Colonic mucosa (tissue), 4 donors: ENCODE results near the gene SLC6A13. TPM values are rescaled to one million over a fixed set of nuclear protein-coding genes. Genes with fewer than 3 reads are reported as not detected.

Source experiments
- DNase-seq: peaks from one replicate; pipeline ENCODE4 v3.0.0-alpha.2; 2020
- H3K27ac ChIP-seq: fragments of 200-600 bp; one replicate; pipeline ENCODE4 v1.8.0; 2021
- H3K27me3 ChIP-seq: fragments of 200-600 bp; one replicate; pipeline ENCODE4 v1.8.0; 2021
- H3K36me3 ChIP-seq: fragments of 200-600 bp; one replicate; pipeline ENCODE4 v1.8.0; 2021
- H3K4me1 ChIP-seq: fragments of 200-600 bp; one replicate; pipeline ENCODE4 v1.8.0; 2021; ENCODE audit warnings: mild to moderate bottlenecking
- H3K4me3 ChIP-seq: fragments of 200-600 bp; one replicate; pipeline ENCODE4 v1.8.0; 2021
- H3K9ac ChIP-seq, 2 donors: one replicate each; pipeline ENCODE4 v1.7.0; 2013; ENCODE audit warnings: control low read depth in 2 of 2, low read depth in 2 of 2, low read length in 2 of 2
- H3K9me3 ChIP-seq: fragments of 200-600 bp; one replicate; pipeline ENCODE4 v1.8.0; 2021
- intact Hi-C: fragments of 100-400 bp; cut with DNase I; formaldehyde crosslinking; loops from one replicate; pipeline ENCODE4 v1.14.1; 2022
- total RNA-seq, 2 donors: library from RNA; stranded (reverse); fragmentation: NEBNext Ultra II Directional in 1 of 2; extraction: Animal tissue kit (Norgen Biotek cat#: 25700) in 1 of 2; gene quantifications; one replicate each; pipeline ENCODE4 v1.2.1, GENCODE V29; 2021
- TF ChIP-seq, protein P1 (sequence below): fragments of 200-600 bp; IDR thresholded peaks from one replicate; pipeline ENCODE4 v1.8.0; 2022; ENCODE audit warnings: antibody characterized with exemption, mild to moderate bottlenecking
- donor health status: healthy.
- donor health status: DM: no; HTN: no; CAD: no.
- donor health status: DM: no; HTN: no; CAD: no.

Gene SLC6A13
- total RNA-seq, 2 donors from 2014 or later: not detected

DNA sequence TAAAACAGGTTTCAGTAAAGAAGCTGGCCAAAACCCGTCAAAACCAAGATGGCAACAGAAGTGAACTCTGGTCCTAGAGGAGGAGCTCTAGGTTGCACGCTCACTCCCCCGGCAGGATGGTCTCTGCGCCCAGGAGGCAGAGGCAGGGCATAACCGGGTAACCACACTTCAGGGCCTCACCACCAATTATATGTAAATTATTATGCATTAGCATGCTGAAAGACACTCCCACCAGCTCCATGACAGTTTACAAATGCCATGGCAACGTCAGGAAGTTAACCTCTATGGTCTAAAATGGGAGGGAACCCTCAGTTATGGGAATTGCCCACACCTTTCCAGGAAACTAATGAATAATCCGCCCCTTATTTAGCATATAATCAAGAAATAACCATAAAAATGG, 28.6 kb downstream of the SLC6A13 start:
- H3K9ac ChIP-seq: no peak overlapping the region
- no peak for DNase-seq
- no peak overlapping the region for H3K27ac ChIP-seq
- intact Hi-C loops: no loop called here
- no peaks in the 10 kb centered on the region for H3K4me1 ChIP-seq
- no peak overlapping the region for H3K4me3 ChIP-seq
- H3K27me3 ChIP-seq: no peaks in the 10 kb centered on the region
- no peaks in the 10 kb centered on the region for H3K9me3 ChIP-seq
- no peaks in the 10 kb centered on the region for H3K36me3 ChIP-seq
- TF ChIP-seq, protein P1, sequence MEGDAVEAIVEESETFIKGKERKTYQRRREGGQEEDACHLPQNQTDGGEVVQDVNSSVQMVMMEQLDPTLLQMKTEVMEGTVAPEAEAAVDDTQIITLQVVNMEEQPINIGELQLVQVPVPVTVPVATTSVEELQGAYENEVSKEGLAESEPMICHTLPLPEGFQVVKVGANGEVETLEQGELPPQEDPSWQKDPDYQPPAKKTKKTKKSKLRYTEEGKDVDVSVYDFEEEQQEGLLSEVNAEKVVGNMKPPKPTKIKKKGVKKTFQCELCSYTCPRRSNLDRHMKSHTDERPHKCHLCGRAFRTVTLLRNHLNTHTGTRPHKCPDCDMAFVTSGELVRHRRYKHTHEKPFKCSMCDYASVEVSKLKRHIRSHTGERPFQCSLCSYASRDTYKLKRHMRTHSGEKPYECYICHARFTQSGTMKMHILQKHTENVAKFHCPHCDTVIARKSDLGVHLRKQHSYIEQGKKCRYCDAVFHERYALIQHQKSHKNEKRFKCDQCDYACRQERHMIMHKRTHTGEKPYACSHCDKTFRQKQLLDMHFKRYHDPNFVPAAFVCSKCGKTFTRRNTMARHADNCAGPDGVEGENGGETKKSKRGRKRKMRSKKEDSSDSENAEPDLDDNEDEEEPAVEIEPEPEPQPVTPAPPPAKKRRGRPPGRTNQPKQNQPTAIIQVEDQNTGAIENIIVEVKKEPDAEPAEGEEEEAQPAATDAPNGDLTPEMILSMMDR: no peak

GRCh38 chr12:233615-233968, 29.0 kb downstream of the SLC6A13 start:
- H3K9me3 ChIP-seq: no peaks in the 10 kb centered on the region
- no peak overlapping the region for H3K4me3 ChIP-seq
- TF ChIP-seq, protein P1: no peak

GRCh38 chr12:232731-233614, 29.7 kb downstream of the SLC6A13 start:
- DNase-seq: no peak
- TF ChIP-seq, protein P1: no peak

More at GRCh38 chr12:233615-233968, 29.0 kb downstream of the SLC6A13 start:
- no peaks in the 10 kb centered on the region for H3K4me1 ChIP-seq
- H3K27ac ChIP-seq: no peak overlapping the region
- H3K9ac ChIP-seq: no peak overlapping the region
- intact Hi-C loops: no loop called here
- DNase-seq: no peak
- no peaks in the 10 kb centered on the region for H3K27me3 ChIP-seq
- no peaks in the 10 kb centered on the region for H3K36me3 ChIP-seq

GRCh38 chr12:230925-231671, 31.5 kb downstream of the SLC6A13 start:
- TF ChIP-seq, protein P1: no peak
- H3K4me1 ChIP-seq: no peaks in the 10 kb centered on the region
- DNase-seq: no peak
- intact Hi-C loops: no loop called here
- H3K4me3 ChIP-seq: no peak overlapping the region
- no peaks in the 10 kb centered on the region for H3K36me3 ChIP-seq
- no peaks in the 10 kb centered on the region for H3K27me3 ChIP-seq
- no peaks in the 10 kb centered on the region for H3K9me3 ChIP-seq
- no peak overlapping the region for H3K9ac ChIP-seq
- H3K27ac ChIP-seq: no peak overlapping the region

More at GRCh38 chr12:232731-233614, 29.7 kb downstream of the SLC6A13 start:
- Histone ChIP-seq H3K4me1 (no peaks in the 10 kb centered on the region), H3K9ac (peak overlapping the region in 1 of 2 donors; percentile 12), H3K9me3 (no peaks in the 10 kb centered on the region), H3K27ac (no peak overlapping the region), H3K4me3 (no peak overlapping the region), H3K36me3 (no peaks in the 10 kb centered on the region), H3K27me3 (no peaks in the 10 kb centered on the region)
- intact Hi-C loops: no loop called here

GRCh38 chr12:229441-230191, 33.0 kb downstream of the SLC6A13 start:
- Histone ChIP-seq H3K4me1 (no peaks in the 10 kb centered on the region), H3K27ac (no peak overlapping the region), H3K36me3 (no peaks in the 10 kb centered on the region), H3K9me3 (no peaks in the 10 kb centered on the region), H3K27me3 (no peaks in the 10 kb centered on the region), H3K9ac (no peak overlapping the region), H3K4me3 (no peak overlapping the region)
- TF ChIP-seq, protein P1: no peak
- intact Hi-C loops: no loop called here
- no peak for DNase-seq
